Small intestine (tissue), 7 donors: ENCODE measurements around the gene TMEM250. TPM values are rescaled to one million over a fixed set of nuclear protein-coding genes. Genes with fewer than 3 reads are reported as not detected.

Experiments
- DNase-seq, 2 donors: peaks; one replicate each; pipeline versions ENCODE4 v3.0.0 to v3.0.0-alpha.2; 2013
- FAIRE-seq: peaks from 2 replicates; lab custom pipeline; 2012; peaks lifted over from hg19 to GRCh38; lab: Jason Lieb, UNC
- H3K27ac ChIP-seq, 3 donors: one replicate each; pipeline ENCODE4 v1.5.1; 2013; ENCODE audit warnings: low read length in 2 of 3, mild to moderate bottlenecking in 2 of 3, control low read depth in 1 of 3, inconsistent platforms in 1 of 3, low read depth in 1 of 3, moderate library complexity in 1 of 3
- H3K27me3 ChIP-seq, 3 donors: one replicate each; pipeline ENCODE4 v1.6.1; 2013; ENCODE audit warnings: low read length in 3 of 3, inconsistent platforms in 1 of 3; ENCODE audit not compliant: control insufficient read depth in 3 of 3, insufficient read depth in 3 of 3
- H3K36me3 ChIP-seq, 3 donors: one replicate each; pipeline ENCODE4 v1.6.1; 2013; ENCODE audit warnings: low read length in 3 of 3, inconsistent platforms in 1 of 3, low read depth in 1 of 3, mild to moderate bottlenecking in 1 of 3, moderate library complexity in 1 of 3; ENCODE audit not compliant: control insufficient read depth in 3 of 3, insufficient read depth in 2 of 3
- H3K4me1 ChIP-seq, 3 donors: one replicate each; pipeline ENCODE4 v1.6.1; 2013; ENCODE audit warnings: low read length in 2 of 3, inconsistent platforms in 1 of 3, low read depth in 1 of 3, mild to moderate bottlenecking in 1 of 3, moderate library complexity in 1 of 3; ENCODE audit not compliant: control insufficient read depth in 3 of 3, insufficient read depth in 2 of 3
- H3K4me3 ChIP-seq, 3 donors: one replicate each; pipeline ENCODE4 v1.5.1; 2013; ENCODE audit warnings: low read length in 3 of 3, control low read depth in 1 of 3, inconsistent platforms in 1 of 3, low read depth in 1 of 3, mild to moderate bottlenecking in 1 of 3, moderate library complexity in 1 of 3
- H3K9me3 ChIP-seq, 2 donors: one replicate each; pipeline ENCODE4 v1.6.1; 2013; ENCODE audit warnings: low read depth in 1 of 2, low read length in 1 of 2; ENCODE audit not compliant: control insufficient read depth in 2 of 2, insufficient read depth in 1 of 2
- WGBS, 3 donors: extraction: QIAGEN DNeasy Blood & Tissue Kit; methylation state at CpG; one replicate each; pipeline ENCODE4 v1.1.7; 2013; 5-methylcytosine and 5-hydroxymethylcytosine counted together
- polyA plus RNA-seq, 4 donors: library from polyadenylated mRNA; stranded (reverse) in 3 of 4; unstranded in 1 of 4; fragments of 200-250 nt in 3 of 4; fragments of 120-200 nt in 1 of 4; gene quantifications; one replicate each; pipeline versions ENCODE4 v1.2.1 to v1.2.3, GENCODE V29; 2013
- donor health status: healthy with polysubstance abuse.
- donor health status: control.
- donor health status: control.
- donor health status: Bipolar disorder and iron deficiency.
- donor health status: healthy.

Gene TMEM250
- polyA plus RNA-seq, 4 donors: 21.2 to 43.9 (median 32.2) TPM

DNA sequence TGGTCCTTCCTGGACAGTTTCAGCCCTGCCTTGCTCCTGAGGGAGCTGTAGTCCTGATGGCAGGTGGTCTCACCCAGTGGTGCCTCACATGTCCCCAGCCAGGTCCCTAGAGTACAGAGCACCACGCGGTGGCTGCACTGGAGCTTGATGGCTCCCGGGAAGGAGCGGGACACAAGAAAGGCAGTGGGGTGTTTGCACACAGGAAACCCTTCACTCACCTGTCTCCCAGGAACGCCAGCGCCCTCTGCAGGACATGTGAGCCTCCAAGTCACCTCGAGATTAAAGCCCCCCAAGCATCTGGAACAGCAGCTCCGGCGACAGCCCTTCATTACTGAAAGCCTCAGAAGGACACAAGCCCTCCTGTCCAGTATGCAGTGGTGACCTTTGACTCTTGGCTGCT is 19.9 kb upstream of the TMEM250 start:
- DNase-seq (peak; percentile 18 to 55), FAIRE-seq (no peak)
- no peak overlapping the region for H3K27ac ChIP-seq
- H3K4me3 ChIP-seq: no peak overlapping the region
- H3K4me1 ChIP-seq: no peaks in the 10 kb centered on the region
- WGBS, 3 donors: 10 to 16% (median 13%) methylated on average over 9 of the region's 9 CpGs
- peaks cover 0 to 2% of the 10 kb centered on the region in 2 donors for H3K9me3 ChIP-seq
- H3K36me3 ChIP-seq: no peaks in the 10 kb centered on the region
- H3K27me3 ChIP-seq: peaks cover 0 to 29% (median 16%) of the 10 kb centered on the region in 3 donors

DNA sequence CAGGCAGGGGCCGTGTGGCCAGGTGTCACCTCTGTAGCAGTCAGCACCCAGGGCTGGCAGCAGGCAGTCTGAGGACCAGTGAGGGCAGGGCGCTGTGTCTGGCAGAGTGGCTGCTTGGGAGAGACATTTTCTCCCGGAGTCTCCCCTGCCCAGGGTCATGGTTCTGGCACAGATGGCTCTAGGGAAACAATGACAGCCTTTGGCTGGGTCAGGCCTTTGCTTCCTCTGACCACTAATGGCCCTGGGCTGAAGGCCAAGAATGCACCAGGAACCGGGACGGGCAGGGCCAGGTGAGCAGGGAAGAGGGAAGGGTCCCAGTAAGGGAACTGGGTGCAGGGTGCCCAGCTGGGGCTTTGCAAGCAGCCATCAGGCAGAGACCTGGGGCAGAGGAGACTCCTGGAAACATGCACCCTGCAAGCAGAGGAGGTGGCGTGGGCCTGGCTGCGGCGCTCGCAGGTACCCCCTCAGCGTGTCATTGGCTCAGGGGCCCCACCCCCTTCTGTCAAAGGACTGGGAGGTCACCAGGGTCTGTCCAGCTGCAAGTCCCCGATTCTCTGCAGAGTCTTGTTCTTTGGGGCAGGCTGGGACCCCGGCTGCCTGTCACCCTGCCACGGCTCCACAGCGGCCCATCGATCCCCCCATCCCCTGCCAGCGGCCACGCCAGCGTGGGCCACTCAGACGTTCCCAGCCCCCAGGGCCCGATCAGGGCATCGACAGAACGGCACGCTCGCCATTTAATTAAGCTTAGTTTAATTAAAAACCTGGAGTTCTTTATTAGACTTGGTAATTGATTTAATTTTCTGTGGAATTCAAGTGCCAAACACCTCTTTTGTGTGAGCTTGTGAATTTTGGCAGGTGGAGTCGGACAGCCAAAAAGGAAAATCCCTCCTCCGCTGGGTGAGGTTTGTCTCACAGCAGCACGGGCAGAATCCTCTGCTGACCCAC is 18.9 kb upstream of the TMEM250 start:
- peaks cover 0 to 36% (median 16%) of the 10 kb centered on the region in 3 donors for H3K27me3 ChIP-seq
- H3K4me1 ChIP-seq: no peaks in the 10 kb centered on the region
- WGBS, 3 donors: 63 to 73% (median 63%) methylated on average over 27 of the region's 27 CpGs
- no peak for FAIRE-seq
- peaks cover 0 to 3% of the 10 kb centered on the region in 2 donors for H3K9me3 ChIP-seq
- H3K4me3 ChIP-seq: no peak overlapping the region
- DNase-seq: no peak
- H3K36me3 ChIP-seq: no peaks in the 10 kb centered on the region
- no peak overlapping the region for H3K27ac ChIP-seq

DNA sequence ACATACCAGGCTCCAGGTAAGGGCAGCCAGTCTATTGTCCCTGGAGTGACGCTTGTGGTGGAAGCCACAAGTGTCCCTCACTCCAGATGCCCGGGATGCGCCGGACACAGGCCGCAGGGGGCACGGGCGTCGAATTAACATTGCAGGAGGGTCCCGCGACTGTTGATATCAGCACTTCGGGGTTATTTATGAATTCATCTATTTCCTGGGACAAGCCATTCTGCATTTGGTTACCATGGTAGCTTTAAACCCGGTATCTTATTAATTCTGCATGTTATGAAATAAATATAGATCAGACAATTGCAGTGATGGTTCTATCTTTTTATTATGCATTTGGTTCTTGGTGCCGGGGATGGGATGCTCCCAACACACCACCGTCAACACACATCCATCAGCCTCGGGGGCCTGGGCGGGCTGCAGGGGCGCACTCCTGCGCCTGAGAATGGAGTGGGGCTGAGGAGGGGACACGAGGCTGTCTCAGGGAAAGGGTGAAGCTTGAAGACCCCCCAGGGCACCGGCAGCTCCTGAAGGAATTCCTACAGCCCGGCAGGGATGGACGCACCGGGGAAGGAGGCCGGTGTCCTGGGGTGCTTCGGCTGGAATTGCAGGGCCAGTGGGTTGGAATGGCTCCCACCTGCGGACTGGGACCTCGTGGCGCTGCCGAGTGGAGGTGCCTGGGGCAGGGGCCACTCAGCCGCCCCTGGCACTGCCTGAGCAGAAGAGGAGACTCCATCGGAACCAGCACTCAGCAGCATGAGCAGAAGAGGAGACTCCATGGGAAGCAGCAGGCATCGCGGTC is 17.7 kb upstream of the TMEM250 start:
- 78 to 84% (median 82%) methylated on average over 31 to 33 of the region's 33 CpGs for WGBS, 3 donors
- H3K27me3 ChIP-seq: peaks cover 0 to 44% (median 18%) of the 10 kb centered on the region in 3 donors
- H3K36me3 ChIP-seq: no peaks in the 10 kb centered on the region
- H3K27ac ChIP-seq: no peak overlapping the region
- H3K9me3 ChIP-seq: peaks cover 0 to 3% of the 10 kb centered on the region in 2 donors
- no peak overlapping the region for H3K4me3 ChIP-seq
- DNase-seq (no peak), FAIRE-seq (no peak)
- no peaks in the 10 kb centered on the region for H3K4me1 ChIP-seq

DNA sequence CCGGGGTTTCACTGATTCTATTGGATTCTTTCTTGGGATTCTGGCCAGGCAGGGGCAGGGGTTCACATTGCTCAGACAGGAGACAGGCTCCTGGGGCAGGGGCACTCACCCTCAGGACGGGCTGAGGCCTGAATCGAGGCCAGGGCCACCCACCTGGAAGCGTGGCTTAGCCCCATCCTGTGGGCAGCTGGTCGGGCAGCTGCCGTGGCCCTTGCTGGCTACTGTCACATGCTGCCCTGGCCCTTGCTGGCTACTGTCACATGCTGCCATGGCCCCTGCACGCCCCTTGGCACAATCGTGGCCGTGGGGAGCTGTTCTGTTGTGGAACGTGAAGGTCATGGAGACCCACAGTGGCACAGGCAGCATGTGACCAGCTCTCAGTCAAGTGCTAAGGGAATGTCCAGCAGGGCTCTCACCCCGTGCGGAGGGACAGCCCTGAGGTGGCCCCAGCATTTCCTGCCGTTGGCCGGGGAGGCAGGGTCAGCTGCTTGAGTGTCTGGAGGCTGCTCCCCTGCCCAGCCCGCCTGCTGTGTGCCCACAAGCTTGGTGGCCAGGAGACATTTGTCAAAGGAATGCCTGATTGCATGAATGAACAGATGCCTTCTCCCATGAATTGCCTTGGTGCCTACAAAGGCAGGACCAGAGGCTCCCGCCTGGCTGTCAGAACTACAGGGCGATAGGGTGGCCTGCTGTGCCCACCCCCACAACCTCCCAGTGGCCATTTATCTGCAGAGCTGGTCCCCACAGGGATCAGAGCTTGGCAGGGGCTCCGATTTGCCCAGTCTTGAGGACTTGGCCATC is 16.9 kb upstream of the TMEM250 start:
- DNase-seq (no peak), FAIRE-seq (no peak)
- 48 to 63% (median 58%) methylated on average over 17 to 18 of the region's 18 CpGs for WGBS, 3 donors
- peaks cover 0 to 6% (median 0%) of the 10 kb centered on the region in 3 donors for H3K4me1 ChIP-seq
- peaks cover 0 to 3% of the 10 kb centered on the region in 2 donors for H3K9me3 ChIP-seq
- no peak overlapping the region for H3K4me3 ChIP-seq
- H3K36me3 ChIP-seq: no peaks in the 10 kb centered on the region
- peaks cover 0 to 46% (median 18%) of the 10 kb centered on the region in 3 donors for H3K27me3 ChIP-seq
- H3K27ac ChIP-seq: no peak overlapping the region

DNA sequence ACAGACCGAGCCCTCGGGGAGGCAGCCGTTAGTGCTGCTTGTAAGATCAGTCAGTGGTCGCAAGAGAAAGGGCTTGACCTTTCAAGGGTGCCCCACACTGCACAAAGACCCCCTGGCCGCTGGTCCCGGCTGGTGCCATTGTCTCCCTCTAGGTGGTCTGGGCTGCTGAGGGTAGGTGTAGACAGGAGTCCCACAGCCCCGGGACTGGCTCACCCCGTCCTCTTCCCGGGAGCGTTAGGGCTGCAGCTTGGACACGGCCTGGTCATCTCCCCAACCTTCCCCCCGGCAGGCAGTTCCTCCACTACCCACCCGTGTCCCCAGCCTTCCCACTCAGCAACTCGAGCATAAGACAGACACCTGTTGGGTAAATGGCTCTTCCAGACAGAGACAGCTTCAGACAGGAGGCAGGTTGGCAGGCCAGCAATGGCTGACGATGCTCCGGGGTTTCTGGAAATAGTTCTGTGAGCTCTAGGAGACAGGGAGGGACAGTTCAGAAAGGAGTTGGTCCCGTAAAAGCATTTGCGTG is 15.3 kb upstream of the TMEM250 start:
- 25 to 33% (median 27%) methylated on average over 15 to 18 of the region's 18 CpGs for WGBS, 3 donors
- Histone ChIP-seq H3K27me3 (peaks cover 0 to 56% (median 18%) of the 10 kb centered on the region in 3 donors), H3K4me1 (peaks cover 0 to 8% (median 0%) of the 10 kb centered on the region in 3 donors), H3K27ac (no peak overlapping the region), H3K36me3 (no peaks in the 10 kb centered on the region), H3K4me3 (no peak overlapping the region), H3K9me3 (peaks cover 0 to 3% of the 10 kb centered on the region in 2 donors)
- DNase-seq: no peak
- FAIRE-seq: no peak

DNA sequence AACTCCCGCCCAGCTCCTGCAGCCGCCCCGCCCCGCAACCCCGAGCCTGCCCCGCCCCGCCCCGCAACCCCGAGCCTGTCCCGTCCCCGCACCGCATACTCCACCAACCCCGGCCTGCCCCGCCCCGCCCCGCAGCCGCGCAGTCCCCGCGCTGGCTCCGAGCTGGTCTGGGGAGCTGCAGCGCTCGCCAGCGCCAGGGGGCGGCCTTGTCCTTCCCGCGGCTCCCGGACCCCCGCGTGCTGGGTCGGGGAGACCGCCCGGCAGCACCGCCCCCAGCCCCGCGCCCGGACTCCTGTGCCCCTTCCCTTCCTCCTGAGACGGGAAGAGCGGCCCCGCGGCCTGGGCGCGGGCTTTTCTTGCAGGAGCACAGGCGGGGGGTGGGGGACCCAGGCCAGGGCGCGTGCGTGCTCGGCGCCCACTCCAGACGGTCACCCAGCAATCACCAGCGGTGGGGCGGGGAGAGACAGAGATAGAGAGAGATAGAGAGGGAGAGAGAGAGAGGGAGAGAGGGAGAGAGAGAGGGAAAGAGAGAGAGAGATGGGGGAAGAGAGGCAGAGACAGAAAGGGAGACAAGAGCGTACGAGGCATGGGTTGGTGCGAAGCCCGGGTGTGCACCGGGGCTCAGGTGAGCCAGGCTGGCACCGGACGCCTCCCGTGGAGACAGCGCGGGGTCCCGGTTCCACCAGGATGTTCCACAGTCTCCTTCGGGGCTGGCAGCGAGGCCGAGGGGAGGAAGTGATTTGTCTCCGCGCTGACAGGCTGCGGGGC is 14.7 kb upstream of the TMEM250 start:
- DNase-seq (peak in 1 of 2 donors; percentile 53), FAIRE-seq (no peak)
- Histone ChIP-seq H3K9me3 (peaks cover 0 to 3% of the 10 kb centered on the region in 2 donors), H3K4me3 (peak overlapping the region in 1 of 3 donors; percentile 27), H3K4me1 (peaks cover 0 to 8% (median 0%) of the 10 kb centered on the region in 3 donors), H3K36me3 (no peaks in the 10 kb centered on the region), H3K27ac (no peak overlapping the region), H3K27me3 (peaks cover 0 to 56% (median 18%) of the 10 kb centered on the region in 3 donors)
- 2 to 8% (median 2%) methylated on average over 53 to 68 of the region's 69 CpGs for WGBS, 3 donors

DNA sequence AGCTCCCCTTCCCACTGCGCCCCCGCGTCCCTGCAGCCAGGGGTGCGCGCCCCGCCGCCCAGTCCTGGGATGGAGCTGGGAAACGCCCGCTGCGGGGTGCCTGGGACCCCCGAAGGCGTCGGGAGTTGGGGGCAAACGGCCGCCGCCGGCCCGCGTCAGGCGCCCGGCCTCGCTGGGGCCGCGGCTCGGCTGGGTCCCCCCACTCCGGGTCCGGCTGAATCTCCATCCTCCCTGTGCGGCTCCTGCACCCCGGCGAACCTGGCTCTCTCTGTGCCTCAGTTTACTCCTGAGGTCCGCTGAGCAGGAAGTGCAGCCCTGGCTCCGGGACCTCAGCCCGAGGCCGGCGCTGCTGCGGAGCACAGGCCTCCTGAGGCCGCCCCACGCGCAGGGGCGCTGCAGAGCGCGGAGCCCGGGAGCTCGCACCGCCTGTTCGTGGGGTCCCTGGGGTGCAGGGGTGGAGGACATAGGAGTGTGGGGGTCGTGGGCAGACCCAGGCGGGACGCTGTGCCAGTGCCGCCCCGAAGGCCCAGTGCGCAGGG is 13.9 kb upstream of the TMEM250 start:
- WGBS, 3 donors: 13 to 29% (median 18%) methylated on average over 31 to 52 of the region's 52 CpGs
- H3K9me3 ChIP-seq: peaks cover 0 to 3% of the 10 kb centered on the region in 2 donors
- no peak overlapping the region for H3K4me3 ChIP-seq
- no peaks in the 10 kb centered on the region for H3K36me3 ChIP-seq
- peaks cover 0 to 8% (median 0%) of the 10 kb centered on the region in 3 donors for H3K4me1 ChIP-seq
- FAIRE-seq: no peak
- H3K27me3 ChIP-seq: peaks cover 0 to 56% (median 18%) of the 10 kb centered on the region in 3 donors
- H3K27ac ChIP-seq: no peak overlapping the region
- DNase-seq: no peak
